ENCODE results near the gene PCSK6.

DNA sequence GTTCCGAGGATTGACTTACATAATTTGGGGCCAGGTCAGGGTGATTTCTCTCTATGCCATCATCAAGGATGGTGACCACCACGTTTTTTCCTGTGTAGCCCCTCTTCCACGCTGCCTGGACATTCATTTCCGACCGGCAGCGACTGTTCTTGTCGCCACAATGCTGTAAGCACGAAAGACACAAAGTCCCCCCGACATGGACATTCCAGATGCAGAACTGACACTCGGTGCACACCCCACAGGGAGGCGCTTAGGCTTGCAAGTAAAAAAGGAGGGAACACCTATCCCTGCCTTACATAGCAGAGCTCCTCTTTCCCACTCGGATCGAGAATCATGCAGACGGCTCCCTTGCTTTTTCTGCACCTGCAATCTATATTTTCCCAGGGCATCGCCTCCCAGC, 58.2 kb downstream of the PCSK6 start:
- TF ChIP-seq, protein P1, sequence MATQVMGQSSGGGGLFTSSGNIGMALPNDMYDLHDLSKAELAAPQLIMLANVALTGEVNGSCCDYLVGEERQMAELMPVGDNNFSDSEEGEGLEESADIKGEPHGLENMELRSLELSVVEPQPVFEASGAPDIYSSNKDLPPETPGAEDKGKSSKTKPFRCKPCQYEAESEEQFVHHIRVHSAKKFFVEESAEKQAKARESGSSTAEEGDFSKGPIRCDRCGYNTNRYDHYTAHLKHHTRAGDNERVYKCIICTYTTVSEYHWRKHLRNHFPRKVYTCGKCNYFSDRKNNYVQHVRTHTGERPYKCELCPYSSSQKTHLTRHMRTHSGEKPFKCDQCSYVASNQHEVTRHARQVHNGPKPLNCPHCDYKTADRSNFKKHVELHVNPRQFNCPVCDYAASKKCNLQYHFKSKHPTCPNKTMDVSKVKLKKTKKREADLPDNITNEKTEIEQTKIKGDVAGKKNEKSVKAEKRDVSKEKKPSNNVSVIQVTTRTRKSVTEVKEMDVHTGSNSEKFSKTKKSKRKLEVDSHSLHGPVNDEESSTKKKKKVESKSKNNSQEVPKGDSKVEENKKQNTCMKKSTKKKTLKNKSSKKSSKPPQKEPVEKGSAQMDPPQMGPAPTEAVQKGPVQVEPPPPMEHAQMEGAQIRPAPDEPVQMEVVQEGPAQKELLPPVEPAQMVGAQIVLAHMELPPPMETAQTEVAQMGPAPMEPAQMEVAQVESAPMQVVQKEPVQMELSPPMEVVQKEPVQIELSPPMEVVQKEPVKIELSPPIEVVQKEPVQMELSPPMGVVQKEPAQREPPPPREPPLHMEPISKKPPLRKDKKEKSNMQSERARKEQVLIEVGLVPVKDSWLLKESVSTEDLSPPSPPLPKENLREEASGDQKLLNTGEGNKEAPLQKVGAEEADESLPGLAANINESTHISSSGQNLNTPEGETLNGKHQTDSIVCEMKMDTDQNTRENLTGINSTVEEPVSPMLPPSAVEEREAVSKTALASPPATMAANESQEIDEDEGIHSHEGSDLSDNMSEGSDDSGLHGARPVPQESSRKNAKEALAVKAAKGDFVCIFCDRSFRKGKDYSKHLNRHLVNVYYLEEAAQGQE (IDR thresholded peaks at IDR 0.05; ENCODE audit: low read depth), result no peak
- TF ChIP-seq, protein P2, sequence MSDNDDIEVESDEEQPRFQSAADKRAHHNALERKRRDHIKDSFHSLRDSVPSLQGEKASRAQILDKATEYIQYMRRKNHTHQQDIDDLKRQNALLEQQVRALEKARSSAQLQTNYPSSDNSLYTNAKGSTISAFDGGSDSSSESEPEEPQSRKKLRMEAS (IDR thresholded peaks at IDR 0.05), result no peak

All from Ishikawa (cell line).